Upper lobe of left lung (tissue), 4 donors: ENCODE measurements around the gene ZNF135.

Source experiments
- POLR2A ChIP-seq, 4 donors: fragments of 450-650 bp; IDR thresholded peaks; one replicate each; pipeline ENCODE4 v1.5.1; 2016 to 2017; ENCODE audit warnings: antibody characterized with exemption in 4 of 4, mild to moderate bottlenecking in 2 of 4
- TF ChIP-seq, protein P1 (sequence below), 6 experiments: fragments of 450-650 bp in 4 of 6; fragments of 200-600 bp in 2 of 6; sonication (generic) in 2 of 6; IDR thresholded peaks; one replicate each; pipeline ENCODE4 v1.5.1; 2016 to 2019; ENCODE audit warnings: antibody characterized with exemption in 6 of 6

DNA sequence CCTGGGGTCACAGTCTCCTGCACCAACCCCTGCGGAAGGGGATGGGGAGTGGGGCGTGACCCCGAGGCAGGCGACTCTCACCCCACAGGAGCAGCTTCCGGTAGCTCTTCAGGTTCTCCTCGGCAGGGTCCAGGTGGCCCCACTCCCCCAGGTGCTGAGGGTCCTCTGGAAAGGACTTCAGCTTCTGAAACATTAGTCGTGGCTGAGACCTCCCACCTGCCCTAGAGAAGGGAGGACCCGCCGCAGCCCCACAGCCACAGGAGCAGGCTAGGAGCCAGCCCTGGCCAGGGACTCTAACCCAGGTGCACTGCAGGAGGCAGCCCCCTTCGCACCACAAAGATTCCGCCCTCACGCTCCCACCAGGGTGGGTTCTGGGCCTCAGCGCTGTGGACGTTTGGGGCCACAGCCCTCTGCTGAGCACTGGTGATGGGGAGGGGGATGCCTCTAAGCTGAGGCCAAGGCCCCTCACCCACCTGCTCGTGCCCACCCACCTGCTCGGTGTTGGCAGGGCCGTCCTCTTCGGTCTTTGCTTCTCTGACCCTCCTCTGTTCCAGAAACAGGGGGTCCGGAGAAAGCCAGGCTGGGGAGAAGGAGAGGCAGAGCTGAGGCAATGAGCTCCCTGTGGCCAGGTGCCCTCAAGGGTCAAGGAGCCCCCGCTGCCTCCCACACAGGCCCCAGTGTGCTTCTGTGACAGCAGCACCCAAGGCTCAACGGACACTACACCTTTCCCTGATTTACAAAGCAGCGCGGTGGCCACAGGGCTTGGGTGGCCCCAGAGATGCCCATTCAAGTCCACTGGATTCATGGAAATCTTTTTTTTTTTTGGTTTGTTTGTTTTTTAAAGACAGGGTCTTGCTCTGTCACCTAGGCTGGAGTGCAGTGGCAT lies 28.0 kb downstream of the ZNF135 start:
- TF ChIP-seq, protein P1, sequence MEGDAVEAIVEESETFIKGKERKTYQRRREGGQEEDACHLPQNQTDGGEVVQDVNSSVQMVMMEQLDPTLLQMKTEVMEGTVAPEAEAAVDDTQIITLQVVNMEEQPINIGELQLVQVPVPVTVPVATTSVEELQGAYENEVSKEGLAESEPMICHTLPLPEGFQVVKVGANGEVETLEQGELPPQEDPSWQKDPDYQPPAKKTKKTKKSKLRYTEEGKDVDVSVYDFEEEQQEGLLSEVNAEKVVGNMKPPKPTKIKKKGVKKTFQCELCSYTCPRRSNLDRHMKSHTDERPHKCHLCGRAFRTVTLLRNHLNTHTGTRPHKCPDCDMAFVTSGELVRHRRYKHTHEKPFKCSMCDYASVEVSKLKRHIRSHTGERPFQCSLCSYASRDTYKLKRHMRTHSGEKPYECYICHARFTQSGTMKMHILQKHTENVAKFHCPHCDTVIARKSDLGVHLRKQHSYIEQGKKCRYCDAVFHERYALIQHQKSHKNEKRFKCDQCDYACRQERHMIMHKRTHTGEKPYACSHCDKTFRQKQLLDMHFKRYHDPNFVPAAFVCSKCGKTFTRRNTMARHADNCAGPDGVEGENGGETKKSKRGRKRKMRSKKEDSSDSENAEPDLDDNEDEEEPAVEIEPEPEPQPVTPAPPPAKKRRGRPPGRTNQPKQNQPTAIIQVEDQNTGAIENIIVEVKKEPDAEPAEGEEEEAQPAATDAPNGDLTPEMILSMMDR (IDR thresholded peaks at IDR 0.05) = no peak
- TF ChIP-seq POLR2A (IDR thresholded peaks at IDR 0.05) = no peak
